Measurements from ENCODE around the gene LHPP.

Gene LHPP

GRCh38 chr10:124500757-124501156, 39.1 kb downstream of the LHPP start:
- no peak for DNase-seq

GRCh38 chr10:124504711-124505110, 43.1 kb downstream of the LHPP start:
- no peak for DNase-seq

- DNase-seq: no peak
These were observed 43.7 kb downstream of the LHPP start for GRCh38 chr10:124505279-124505678.

- no peak for DNase-seq
These were observed 46.5 kb downstream of the LHPP start for GRCh38 chr10:124508070-124508667.

GRCh38 chr10:124508907-124509454, 47.4 kb downstream of the LHPP start:
- DNase-seq: no peak

- no peak for DNase-seq
These were observed 48.4 kb downstream of the LHPP start for GRCh38 chr10:124509880-124510632.

- no peak for DNase-seq
These were observed 49.1 kb downstream of the LHPP start for GRCh38 chr10:124510759-124511158.

- DNase-seq: no peak
These were observed 49.8 kb downstream of the LHPP start for GRCh38 chr10:124511205-124512039.

- DNase-seq: no peak
These were observed 50.4 kb downstream of the LHPP start for GRCh38 chr10:124512040-124512428.

- no peak for DNase-seq
These were observed 51.0 kb downstream of the LHPP start for GRCh38 chr10:124512600-124512999.

GRCh38 chr10:124515244-124515970, 53.8 kb downstream of the LHPP start:
- DNase-seq: no peak

GRCh38 chr10:124516181-124516580, 54.6 kb downstream of the LHPP start:
- no peak for DNase-seq

- no peak for DNase-seq
These were observed 55.2 kb downstream of the LHPP start for GRCh38 chr10:124516746-124517397.

- DNase-seq: no peak
These were observed 55.8 kb downstream of the LHPP start for GRCh38 chr10:124517461-124517860.

GRCh38 chr10:124517931-124518330, 56.3 kb downstream of the LHPP start:
- no peak for DNase-seq

- no peak for DNase-seq
These were observed 56.7 kb downstream of the LHPP start for GRCh38 chr10:124518366-124518765.

- DNase-seq: no peak
These were observed 59.2 kb downstream of the LHPP start for GRCh38 chr10:124520558-124521428.

GRCh38 chr10:124521429-124521871, 59.8 kb downstream of the LHPP start:
- DNase-seq: no peak

- DNase-seq: no peak
These were observed 60.7 kb downstream of the LHPP start for GRCh38 chr10:124522131-124522932.
